B cell (primary cell): Measurements from ENCODE around the gene KCTD17. TPM values are rescaled to one million over a fixed set of nuclear protein-coding genes. Genes with fewer than 3 reads are reported as not detected.

Experiments
- ATAC-seq: fragments of 200-7000 bp; cut with Tn5 transposase; one replicate; pipeline ENCODE4 v1.10.0; 2021; ENCODE audit warnings: low read depth, mild to moderate bottlenecking, moderate number of reproducible peaks, moderate library complexity
- CTCF ChIA-PET: fragments of 350-600 bp; sonication (Branson Sonifier 250); formaldehyde crosslinking; loops from one replicate; lab custom pipeline; 2021; ENCODE audit warnings: antibody characterized with exemption, inconsistent platforms; lab: Charles Lee
- POLR2A ChIA-PET: fragments of 350-600 bp; sonication (Branson Sonifier 250); formaldehyde crosslinking; loops from one replicate; lab custom pipeline; 2021; ENCODE audit warnings: antibody characterized with exemption; lab: Charles Lee
- DNase-seq: peaks from one replicate; pipeline ENCODE4 v3.0.0; 2013
- H2AFZ ChIP-seq: 2 replicates; pipeline ENCODE4 v1.6.1; 2012; ENCODE audit warnings: mild to moderate bottlenecking, low read depth, low read length; ENCODE audit not compliant: insufficient read depth, poor library complexity, severe bottlenecking
- H3K27ac ChIP-seq, 2 donors: 1 replicate in 1 of 2; 2 replicates in 1 of 2; pipeline ENCODE4 v1.5.1; 2012 to 2013; ENCODE audit warnings: low read length in 2 of 2, mild to moderate bottlenecking in 2 of 2, moderate library complexity in 1 of 2
- H3K27me3 ChIP-seq, 4 experiments: fragments of 200-600 bp in 1 of 4; sonication (generic) in 1 of 4; replicated peaks in 1 of 4; 1 replicate in 2 of 4; 2 replicates in 2 of 4; pipeline versions ENCODE4 v1.6.1 to v1.7.0; 2013 to 2016; ENCODE audit warnings: low read length in 3 of 4, mild to moderate bottlenecking in 2 of 4, mixed read lengths in 1 of 4, moderate library complexity in 1 of 4; ENCODE audit not compliant: insufficient read depth in 4 of 4, control insufficient read depth in 3 of 4; ENCODE audit errors: control extremely low read depth in 1 of 4
- H3K36me3 ChIP-seq, 2 experiments: replicated peaks in 1 of 2; 1 replicate in 1 of 2; 2 replicates in 1 of 2; pipeline versions ENCODE4 v1.6.1 to v1.7.1; 2013; ENCODE audit warnings: low read length in 1 of 2; ENCODE audit not compliant: insufficient read depth in 2 of 2, control insufficient read depth in 1 of 2; ENCODE audit errors: control extremely low read depth in 1 of 2, extremely low read depth in 1 of 2
- H3K4me1 ChIP-seq, 2 donors: fragments of 200-600 bp in 1 of 2; sonication (generic) in 1 of 2; 1 replicate in 1 of 2; 2 replicates in 1 of 2; pipeline versions ENCODE4 v1.5.1 to v1.6.1; 2013 to 2017; ENCODE audit warnings: low read length in 2 of 2; ENCODE audit not compliant: control insufficient read depth in 2 of 2, insufficient read depth in 2 of 2
- H3K4me2 ChIP-seq: replicated peaks from 2 replicates; pipeline ENCODE3; 2012; ENCODE audit warnings: mild to moderate bottlenecking, low read depth, low read length; ENCODE audit not compliant: poor library complexity, severe bottlenecking
- H3K4me3 ChIP-seq, 5 experiments: fragments of 200-600 bp in 1 of 5; sonication (generic) in 1 of 5; 1 replicate in 3 of 5; 2 replicates in 2 of 5; pipeline versions ENCODE4 v1.5.1 to v1.7.0; 2011 to 2016; ENCODE audit warnings: low read length in 4 of 5, mild to moderate bottlenecking in 4 of 5, low read depth in 2 of 5, control low read depth in 1 of 5, moderate library complexity in 1 of 5; ENCODE audit not compliant: insufficient read depth in 1 of 5; ENCODE audit errors: control extremely low read depth in 1 of 5, extremely low read depth in 1 of 5
- H3K79me2 ChIP-seq: fragments of 200-600 bp; sonication (generic); one replicate; pipeline ENCODE4 v1.6.0; 2016; ENCODE audit warnings: low read length; ENCODE audit not compliant: control insufficient read depth, insufficient read depth
- H3K9ac ChIP-seq: fragments of 200-600 bp; sonication (generic); 2 replicates; pipeline ENCODE4 v1.6.1; 2017; ENCODE audit warnings: mild to moderate bottlenecking, low read length, moderate library complexity
- H3K9me3 ChIP-seq, 3 donors: one replicate each; pipeline versions ENCODE4 v1.6.1 to v1.7.1; 2013; ENCODE audit warnings: low read length in 2 of 3; ENCODE audit not compliant: control insufficient read depth in 2 of 3, insufficient read depth in 1 of 3; ENCODE audit errors: control extremely low read depth in 1 of 3
- H4K20me1 ChIP-seq: 2 replicates; pipeline ENCODE4 v1.6.0; 2012; ENCODE audit warnings: mild to moderate bottlenecking, low read length; ENCODE audit not compliant: insufficient read depth, control insufficient read depth, poor library complexity, severe bottlenecking
- H3K27ac Mint-ChIP-seq: one replicate; pipeline ENCODE4 v1.8.0; 2021; ENCODE audit warnings: mixed read lengths
- H3K27me3 Mint-ChIP-seq: one replicate; pipeline ENCODE4 v1.8.0; 2021; ENCODE audit warnings: mixed read lengths
- H3K4me1 Mint-ChIP-seq: one replicate; pipeline ENCODE4 v1.8.0; 2021; ENCODE audit warnings: mixed read lengths
- H3K4me3 Mint-ChIP-seq: one replicate; pipeline ENCODE4 v1.8.0; 2021; ENCODE audit warnings: mixed read lengths
- H3K9me3 Mint-ChIP-seq: one replicate; pipeline ENCODE4 v1.8.0; 2022; ENCODE audit warnings: mixed read lengths; ENCODE audit not compliant: insufficient read depth
- CTCF ChIP-seq: fragments of 200-600 bp; IDR thresholded peaks from one replicate; pipeline ENCODE4 v1.8.0; 2022; ENCODE audit warnings: antibody characterized with exemption, mild to moderate bottlenecking
- EZH2 ChIP-seq: IDR thresholded peaks from 2 replicates; pipeline ENCODE4 v1.6.1; 2012; ENCODE audit warnings: borderline replicate concordance, low read depth, mild to moderate bottlenecking, moderate library complexity, low read length; ENCODE audit not compliant: insufficient read depth, poor library complexity, severe bottlenecking
- WGBS: methylation state at CpG from one replicate; pipeline ENCODE4 v1.1.5; 2013; ENCODE audit warnings: missing lambda C conversion rate; ENCODE audit not compliant: insufficient coverage; 5-methylcytosine and 5-hydroxymethylcytosine counted together
- intact Hi-C: fragments of 100-400 bp; cut with micrococcal nuclease; formaldehyde crosslinking; loops from one replicate; pipeline ENCODE4 v1.10.0; 2022
- polyA plus RNA-seq: library from polyadenylated mRNA; depleted of rRNA; stranded (reverse); fragments of >200 nt; gene quantifications from 2 replicates; pipeline ENCODE4 v1.2.3, GENCODE V29; 2012
- total RNA-seq, 2 donors: library from RNA; stranded (reverse); fragments of 120-200 nt in 1 of 2; gene quantifications; 1 replicate in 1 of 2; 2 replicates in 1 of 2; pipeline versions ENCODE4 v1.2.3 to v1.2.4, GENCODE V29; 2013 to 2022

Gene KCTD17
- total and polyA plus RNA-seq, 2 donors (not counting 1 experiment from before 2014, with no cell fraction given), result 29.0 to 41.3 TPM

DNA sequence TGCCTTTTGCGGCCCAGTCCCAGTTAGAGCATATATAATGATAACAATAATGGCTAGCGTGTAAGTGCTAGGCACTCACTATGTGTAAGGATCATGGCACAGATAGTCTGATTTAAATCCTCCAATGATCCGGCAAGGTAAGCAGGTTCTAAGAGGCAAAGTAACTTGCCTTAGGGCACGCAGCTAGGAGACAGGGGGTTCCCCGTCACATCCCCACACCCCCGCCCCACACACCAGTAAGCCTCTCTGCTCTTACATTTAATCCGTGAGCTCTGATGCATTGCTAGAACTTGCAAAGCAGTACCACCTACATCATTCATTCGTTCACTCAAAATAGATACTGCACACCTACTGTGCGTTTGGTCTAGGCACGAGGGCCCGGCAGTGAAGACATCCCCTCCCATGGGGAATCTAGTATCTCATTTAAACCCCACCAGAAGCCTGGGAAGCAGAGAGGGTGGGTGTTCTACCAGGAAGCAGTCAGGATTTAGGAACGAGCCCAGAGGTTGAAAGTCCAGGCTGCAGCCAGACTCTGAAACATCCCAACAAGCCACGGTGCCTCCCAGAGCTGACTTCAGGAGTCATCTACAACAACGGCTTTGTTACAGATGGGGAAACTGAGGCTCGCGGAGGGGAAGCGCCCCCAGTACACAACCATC is 37.3 kb downstream of the KCTD17 start:
- DNase-seq (no peak), ATAC-seq (no peak)

More for the DNA sequence above, 37.3 kb downstream of the KCTD17 start:
- peaks cover 0 to 11% (median 0%) of the 10 kb centered on the region in 4 experiments for H3K27me3 ChIP-seq
- H2AFZ ChIP-seq, result no peak overlapping the region
- H3K79me2 ChIP-seq, result no peaks in the 10 kb centered on the region
- H3K9ac ChIP-seq, result no peak overlapping the region
- CTCF ChIA-PET, result interaction anchor here (0.6 kb wide), 1 partner anchor 61 kb away, joined by 3 read pairs; no protein-coding TSS in a partner anchor
- H3K4me3 ChIP-seq, result no peak overlapping the region
- intact Hi-C loops, result no loop called here
- Mint-ChIP-seq H3K27ac (no peak overlapping the region), H3K27me3 (peaks cover 12% of the 10 kb centered on the region), H3K4me3 (no peak overlapping the region), H3K9me3 (no peaks in the 10 kb centered on the region), H3K4me1 (no peaks in the 10 kb centered on the region)
- no peak overlapping the region for H3K4me2 ChIP-seq
- no peak overlapping the region for H3K27ac ChIP-seq
- TF ChIP-seq CTCF (no peak), EZH2 (no peak)
- no peaks in the 10 kb centered on the region for H4K20me1 ChIP-seq
- no peaks in the 10 kb centered on the region for H3K36me3 ChIP-seq
- no peaks in the 10 kb centered on the region for H3K4me1 ChIP-seq
- H3K9me3 ChIP-seq, result no peaks in the 10 kb centered on the region
- WGBS, result 76% methylated on average over 12 of the region's 17 CpGs
- POLR2A ChIA-PET, result no interaction called here
